Measurements from ENCODE around the gene CSTPP1.
"Not testable (repeated sequence)": the region's sequence is repeated elsewhere in the genome, so short reads cannot be mapped to it uniquely, and the experiment has no call there.

The CSTPP1 gene

DNA sequence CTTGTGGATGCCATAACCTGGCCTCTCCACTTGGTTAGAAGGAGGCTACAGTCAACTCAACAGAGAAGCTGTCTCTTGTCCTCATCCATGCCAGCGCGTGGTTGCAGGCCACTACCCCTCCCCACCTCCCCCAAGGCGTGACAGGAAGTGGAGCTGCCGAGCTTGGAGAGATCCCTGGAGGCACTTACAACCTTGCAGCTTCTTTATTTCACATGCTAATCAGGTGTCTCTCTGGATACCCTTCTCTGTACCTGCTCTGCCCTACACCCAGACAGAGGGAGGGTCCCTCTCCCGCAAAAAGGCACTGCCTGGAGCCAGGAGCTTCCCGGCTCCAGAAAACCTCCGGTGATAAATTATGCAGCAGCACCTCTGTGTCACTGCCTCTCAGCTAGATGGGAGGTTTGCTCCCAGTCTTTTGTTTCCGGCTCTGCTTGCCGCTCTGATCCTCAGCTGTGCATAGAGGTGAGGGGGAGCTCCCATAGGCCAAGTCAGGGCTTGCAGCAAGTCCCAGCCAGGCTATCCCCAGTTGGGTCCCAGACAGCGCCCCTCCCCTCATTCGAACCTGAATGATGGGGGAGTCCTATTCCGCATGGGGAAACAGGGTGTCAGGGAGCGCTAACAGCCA lies 23.9 kb upstream of the CSTPP1 start:
- DNase-seq (ENCODE audit: low read depth): no peak

DNA sequence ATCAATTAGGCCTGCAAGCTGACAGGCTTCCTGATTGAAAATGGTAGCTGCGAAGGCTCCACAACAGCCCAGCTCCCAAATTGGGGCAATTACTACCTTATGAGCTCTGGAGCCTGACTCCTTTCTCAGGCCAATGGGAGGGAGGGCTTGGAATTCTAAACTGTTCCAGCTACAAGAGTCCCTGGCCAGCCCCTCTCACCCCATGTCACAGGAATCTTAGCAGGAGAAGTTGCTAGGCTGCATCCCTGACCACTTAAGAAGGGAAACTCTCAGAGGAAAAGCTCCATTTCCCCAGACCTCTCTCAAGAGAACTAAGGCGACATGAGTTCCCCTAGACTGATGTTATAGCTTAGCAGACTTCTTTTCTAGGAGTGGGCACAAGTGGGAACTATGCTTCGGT lies 23.1 kb upstream of the CSTPP1 start:
- DNase-seq (ENCODE audit: low read depth): no peak

DNA sequence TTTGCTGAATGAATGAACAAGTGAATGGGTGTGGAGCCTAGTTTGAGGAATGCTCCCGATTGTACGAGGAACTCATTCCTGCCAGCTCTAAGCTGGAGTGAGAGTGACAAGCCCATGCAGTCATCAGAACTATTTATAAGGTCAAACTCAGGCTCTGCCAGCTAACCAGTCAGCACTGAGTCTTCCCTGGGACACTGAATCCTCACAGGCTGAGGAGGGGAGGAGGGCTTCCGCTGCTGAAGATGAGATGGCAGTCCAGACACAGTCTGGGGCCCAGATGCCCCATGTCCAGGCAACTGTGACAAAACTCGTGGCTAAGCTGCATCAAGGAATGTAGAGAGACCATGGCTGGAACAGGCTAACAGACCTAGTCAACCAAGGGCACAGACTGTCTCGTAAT lies 22.2 kb upstream of the CSTPP1 start:
- peak; percentile 43 for DNase-seq (ENCODE audit: low read depth)

DNA sequence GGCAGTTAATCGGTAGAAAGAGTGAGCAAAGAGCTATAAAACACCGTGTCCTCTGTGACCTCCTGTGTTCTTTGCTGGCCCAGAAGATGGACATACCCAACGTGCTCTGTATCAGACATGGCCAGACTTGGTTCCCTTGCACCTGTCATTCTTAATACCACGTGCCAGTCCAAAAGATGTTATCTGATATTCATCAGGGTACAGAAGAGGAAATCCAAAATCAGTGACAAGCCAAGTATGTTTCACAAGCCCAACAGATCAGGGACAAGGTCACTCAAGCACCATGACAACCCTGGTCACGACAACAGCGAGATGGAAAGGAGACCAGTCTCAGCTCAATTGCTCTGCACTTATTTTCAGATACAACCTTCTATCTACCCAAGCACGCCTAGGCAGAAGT lies 21.7 kb upstream of the CSTPP1 start:
- no peak for DNase-seq (ENCODE audit: low read depth)

DNA sequence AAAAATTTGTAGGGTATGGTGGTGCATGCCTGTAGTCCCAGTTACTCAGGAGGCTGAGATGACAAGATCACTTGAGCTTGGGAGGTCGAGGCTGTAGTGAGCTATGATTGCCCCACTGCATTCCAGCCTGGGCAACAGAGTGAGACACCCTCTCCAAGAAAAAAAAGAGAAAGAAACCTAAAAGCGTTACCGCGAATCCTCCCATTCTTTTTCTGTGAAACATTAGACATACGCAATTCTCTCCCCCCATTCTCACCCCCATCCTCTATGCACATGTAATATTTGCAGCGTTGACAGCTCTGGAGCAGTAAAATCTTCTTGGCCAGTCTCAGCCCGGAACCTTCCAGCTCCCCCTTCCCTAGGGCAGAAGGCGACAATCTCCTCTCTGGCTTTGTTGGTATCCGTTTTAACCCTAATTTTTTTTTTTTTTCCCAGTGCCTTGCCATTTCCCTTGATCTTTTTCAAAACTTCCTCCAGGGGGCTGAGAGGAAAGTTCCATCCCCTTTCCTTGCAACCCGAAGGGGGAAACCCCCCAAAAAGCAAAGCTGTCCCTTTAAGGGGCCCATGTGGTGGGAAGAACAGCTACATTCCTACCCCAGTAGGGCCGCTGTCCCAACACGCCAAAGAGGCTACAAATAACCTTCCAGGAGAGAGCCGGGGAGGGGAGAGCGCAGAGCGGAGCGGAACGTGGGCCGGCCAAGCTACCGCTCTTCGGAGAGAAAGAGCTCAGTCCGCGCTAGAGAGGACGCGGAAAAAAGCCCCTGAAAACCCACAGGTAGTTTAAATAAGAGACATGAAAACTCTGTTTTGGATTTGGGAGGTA lies 20.1 kb upstream of the CSTPP1 start:
- peak; percentile 56 for DNase-seq (ENCODE audit: low read depth)

DNA sequence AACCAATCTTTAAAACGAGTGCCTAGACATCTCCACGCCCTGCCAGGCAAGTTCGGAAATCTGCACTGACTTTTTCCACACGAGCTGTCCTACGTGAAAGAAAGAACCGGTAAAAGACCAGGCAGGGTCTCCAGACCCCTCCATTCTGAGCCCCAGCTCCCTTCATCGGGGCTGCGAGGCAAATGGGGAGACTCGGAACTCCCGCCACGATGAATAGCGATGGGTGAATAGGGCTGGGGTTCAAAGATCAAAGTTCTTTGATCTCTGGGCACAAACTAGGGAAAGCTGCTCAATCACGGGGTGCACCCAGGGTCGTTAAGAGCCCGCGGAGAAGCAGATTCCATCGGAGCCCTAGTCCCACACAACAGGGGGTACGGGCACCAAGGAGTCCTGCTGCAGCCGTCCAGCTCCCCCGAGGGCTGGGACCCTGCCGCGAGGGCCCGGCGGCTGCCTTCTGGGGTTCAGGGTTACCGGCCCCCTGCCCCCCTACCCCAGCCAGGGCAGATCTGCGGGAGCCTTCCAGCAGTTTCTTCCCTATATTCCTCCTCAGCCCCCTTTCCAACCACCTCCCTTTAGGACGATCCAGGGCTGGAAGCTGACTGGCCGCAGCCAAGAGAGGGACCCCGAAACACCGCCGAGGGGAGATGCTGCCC lies 19.3 kb upstream of the CSTPP1 start:
- no peak for DNase-seq (ENCODE audit: low read depth)

DNA sequence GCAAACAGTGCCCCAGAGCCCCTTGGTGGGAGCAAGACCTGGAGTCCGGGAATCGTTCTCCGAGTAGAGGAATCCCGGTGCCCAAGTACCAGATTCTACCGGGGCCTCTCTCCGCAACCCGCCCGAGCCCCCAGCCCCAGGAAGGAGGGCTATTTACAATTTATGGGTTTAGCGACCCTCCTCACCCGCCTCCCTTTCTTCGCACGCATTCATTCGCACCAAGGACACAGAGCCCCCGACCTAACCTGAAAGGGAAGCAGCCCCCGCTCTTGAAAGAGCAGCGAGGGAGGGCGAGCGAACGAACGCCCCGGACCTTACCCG lies 18.8 kb upstream of the CSTPP1 start:
- DNase-seq (ENCODE audit: low read depth): no peak

DNA sequence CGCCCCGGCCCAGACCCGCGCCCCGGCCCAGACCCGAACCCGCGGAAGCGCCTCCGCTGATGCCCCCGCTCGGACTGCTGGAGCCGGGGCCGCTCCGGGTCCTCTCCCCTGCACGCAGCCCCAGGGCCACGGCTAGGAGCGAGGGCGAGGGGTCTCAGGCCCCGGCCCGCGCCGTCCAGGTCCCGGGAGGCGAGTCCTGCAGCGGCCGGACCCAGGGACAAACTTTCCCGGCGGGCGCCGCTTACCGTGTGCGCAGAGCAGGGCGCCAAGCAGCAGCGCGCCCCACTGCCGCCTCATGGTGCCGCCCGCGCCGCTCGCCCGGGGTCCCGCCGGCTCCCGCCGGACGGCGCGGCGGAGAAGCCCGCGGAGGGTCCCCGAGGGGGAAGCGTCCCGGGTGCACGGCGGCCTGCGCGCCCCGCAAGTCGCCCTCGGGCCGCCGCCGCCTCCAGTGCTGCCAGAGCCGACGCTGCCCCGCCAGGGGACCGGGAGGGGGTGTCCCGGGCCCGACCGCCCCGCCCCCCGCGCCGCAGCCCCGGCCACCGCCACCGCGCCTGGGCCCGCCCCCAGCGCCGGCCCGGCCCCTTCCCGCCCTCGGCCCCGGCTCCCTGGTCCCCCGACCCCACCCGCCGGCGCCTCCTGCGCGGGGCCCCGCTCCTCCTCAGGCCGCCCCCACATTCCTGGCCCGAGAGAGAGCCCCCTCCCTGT lies 18.3 kb upstream of the CSTPP1 start, which contains the start of gene LRP4:
Gene LRP4, minus strand, starts transcription at position 468 of the 705 bp plus-strand sequence. Its CDS starts 171 bp downstream, at position 297.
- no peak for DNase-seq (ENCODE audit: low read depth)

DNA sequence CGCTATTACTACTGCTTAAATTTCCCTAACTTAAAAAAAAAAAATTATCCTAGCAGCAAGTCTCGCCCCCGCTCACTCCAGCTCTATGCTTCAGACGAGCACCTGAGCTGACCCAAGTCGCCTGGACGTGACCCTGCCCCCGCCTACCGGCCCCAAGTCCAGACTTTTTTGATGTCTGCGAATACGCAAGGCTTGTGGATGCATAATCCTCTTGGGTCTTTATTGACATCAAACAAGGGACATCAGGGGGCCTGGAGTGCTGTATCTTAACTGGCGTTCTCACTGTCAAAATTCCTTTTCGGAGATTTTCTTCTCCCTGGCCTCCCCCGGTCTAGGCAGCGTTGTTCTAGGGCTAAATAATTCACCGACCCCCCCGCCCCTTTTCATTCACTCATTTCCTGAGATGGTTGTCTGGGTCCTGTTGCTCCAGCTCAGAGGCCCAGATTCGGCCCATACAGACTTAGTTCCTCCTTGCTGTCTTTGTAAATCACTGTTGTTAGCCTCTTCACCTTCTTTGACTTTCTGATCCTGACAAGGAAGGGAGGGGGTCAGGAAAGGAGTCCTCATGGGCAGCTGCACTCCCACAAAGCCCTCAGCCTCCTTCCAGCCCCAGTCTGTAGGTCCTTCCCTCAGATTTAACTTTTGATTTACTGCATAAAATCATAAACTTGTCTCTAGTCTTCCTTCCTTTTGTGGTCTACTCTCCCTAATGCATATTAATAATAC lies 17.6 kb upstream of the CSTPP1 start:
- no peak for DNase-seq (ENCODE audit: low read depth)

DNA sequence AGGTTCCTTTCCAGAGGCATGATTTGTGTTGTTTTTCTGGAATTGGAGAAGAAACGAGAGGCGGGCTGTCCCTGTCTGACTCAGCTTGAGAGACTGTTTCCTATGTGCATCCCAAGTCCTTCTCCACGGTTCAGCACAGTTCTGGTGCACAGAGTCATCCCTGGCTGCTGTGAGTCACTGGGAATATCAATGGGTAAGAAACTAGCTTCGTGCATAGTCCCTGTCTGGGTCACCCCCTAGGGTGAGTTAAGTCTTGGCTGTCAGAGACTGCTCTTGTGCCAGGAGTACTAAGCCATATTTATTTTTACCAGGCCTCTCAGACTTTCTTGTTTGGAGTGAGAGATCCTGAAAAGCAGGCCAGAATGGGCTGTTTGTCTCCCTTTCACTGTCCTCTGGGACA lies 15.8 kb upstream of the CSTPP1 start:
- DNase-seq (ENCODE audit: low read depth): peak; percentile 96

DNA sequence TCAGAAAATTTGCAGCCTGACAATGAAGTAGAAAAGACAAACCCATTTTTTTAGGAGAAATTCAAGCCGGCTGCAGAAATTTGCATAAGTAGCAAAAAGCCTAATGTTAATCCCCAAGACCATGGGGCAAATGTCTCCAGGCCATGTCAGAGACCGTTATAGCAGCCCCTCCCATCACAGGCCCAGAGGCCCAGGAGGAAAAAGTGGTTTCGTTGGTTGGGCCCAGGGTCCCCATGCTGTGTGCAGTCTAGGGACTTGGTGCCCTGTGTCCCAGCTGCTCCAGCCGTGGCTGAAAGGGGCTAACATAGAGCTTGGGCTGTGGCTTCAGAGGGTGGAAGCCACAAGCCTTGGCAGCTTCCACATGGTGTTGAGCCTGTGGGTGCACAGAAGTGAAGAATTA lies 8.6 kb upstream of the CSTPP1 start:
- not testable (repeated sequence) for DNase-seq (ENCODE audit: low read depth)

DNA sequence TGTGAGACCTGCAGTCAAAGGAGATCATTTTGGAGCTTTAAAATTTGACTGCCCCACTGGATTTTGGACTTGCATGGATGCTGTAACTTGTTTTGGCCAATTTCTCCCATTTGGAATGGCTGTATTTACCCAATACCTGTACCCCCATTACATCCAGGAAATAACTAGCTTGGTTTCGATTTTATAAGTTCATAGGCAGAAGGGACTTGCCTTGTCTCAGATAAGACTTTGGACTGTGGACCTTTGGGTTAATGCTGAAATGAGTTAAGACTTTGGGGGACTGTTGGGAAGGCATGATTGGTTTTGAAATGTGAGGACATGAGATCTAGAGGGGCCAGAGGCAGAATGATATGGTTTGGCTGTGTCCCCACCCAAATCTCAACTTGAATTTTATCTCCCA lies 7.9 kb upstream of the CSTPP1 start:
- DNase-seq (ENCODE audit: low read depth): not testable (repeated sequence)

DNA sequence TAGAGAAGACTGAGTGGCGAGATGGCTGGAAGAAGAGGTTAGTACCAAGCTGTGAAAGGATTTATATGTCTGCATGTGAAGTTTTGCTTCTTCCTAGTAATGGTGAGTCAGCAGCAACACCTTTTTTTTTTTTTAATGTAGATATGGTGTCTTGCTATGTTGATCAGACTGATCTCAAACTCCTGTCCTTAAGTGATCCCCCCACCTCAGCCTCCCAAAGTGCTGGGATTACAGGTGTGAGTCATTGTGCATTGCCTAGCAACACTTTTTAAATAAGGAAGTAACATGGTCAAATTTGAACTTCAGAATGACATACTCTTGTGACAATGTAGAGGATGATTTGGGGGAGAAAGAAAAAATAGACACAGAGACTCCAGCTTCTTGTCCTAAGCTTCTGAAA lies 6.5 kb upstream of the CSTPP1 start:
- DNase-seq (ENCODE audit: low read depth): no peak

DNA sequence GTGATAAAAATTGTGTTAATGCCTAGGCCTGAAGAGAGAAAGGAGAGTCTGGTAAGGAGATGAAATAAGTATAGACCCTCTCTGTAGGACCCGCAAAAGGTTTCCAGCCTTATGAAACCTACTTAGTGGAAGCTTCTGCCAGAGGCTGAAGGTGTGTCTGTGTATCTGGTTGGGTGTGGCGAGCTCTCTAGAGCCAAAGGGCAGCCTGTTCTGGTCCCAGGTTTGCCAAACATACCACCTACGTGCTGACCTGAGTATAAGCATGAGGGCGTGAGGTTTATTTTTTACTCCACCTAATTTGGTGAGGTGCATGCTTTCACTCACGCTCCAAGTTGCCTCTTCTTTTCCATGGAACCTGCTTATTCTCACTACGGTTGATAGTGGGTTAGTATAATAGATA lies 5.6 kb downstream of the CSTPP1 start:
- DNase-seq (ENCODE audit: low read depth): no peak

DNA sequence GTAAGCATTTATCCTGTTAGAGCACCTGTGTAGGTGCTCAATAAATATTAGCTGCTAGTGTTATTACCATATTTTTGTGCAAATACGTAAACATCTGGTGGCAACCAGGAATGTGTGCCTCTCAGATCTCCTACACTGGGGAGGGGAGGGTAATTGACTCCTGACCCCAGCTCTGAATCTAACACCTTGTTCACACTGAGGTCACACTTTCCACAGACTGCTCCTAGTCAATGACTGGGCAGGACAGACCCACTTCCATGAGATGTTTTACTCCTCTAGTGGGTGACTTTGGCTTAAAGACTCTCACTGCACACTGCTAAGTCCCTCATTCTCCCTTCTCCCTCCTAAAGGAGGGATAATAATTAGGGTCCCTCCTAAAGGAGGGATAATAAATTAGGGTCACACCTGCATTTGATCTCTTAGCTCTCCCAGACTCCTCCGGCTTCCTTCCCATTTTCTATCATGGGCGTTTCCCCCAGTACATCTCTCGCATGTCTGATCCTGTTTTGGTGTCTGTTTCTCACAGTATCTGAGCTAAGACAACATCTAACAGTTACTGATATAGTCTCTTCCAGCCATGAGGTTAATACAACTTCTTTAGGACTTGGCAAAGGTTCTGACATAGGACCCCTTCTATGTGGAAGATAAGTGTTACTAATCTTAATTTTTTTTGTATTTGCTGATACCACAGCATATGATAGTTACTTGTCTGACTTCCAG lies 8.0 kb downstream of the CSTPP1 start:
- no peak for DNase-seq (ENCODE audit: low read depth)

DNA sequence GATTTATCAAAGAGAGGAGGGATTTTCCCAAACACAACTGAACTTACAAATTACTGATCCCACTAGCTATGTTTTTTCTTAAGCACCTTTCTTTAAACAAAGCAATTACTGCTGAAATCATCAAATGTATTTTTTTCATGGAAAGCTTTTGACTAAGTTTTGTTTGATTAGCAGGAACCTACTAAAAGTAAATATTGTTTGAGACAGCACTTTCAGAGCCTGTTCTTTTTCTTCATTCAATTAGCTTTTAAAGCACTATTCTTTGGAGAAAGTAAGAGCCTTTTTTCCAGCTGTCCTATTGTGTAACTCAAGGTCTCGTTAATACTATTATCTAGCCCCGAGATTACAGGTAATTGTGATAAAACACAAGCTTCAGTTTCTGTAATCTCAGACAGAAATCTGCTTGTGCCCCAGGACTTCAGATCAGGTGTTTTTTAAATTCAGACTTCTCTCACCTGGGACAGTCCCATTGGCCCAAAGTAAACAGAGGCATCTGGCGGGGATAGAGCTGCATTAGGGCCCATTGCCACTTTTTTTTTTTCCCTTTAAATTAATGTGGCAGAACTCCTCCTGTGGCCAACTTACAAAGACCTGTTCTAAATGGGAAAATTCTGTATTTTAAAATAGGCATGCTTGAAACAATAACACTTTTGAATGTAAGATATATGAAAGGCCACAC lies 11.0 kb downstream of the CSTPP1 start:
- DNase-seq (ENCODE audit: low read depth): no peak

DNA sequence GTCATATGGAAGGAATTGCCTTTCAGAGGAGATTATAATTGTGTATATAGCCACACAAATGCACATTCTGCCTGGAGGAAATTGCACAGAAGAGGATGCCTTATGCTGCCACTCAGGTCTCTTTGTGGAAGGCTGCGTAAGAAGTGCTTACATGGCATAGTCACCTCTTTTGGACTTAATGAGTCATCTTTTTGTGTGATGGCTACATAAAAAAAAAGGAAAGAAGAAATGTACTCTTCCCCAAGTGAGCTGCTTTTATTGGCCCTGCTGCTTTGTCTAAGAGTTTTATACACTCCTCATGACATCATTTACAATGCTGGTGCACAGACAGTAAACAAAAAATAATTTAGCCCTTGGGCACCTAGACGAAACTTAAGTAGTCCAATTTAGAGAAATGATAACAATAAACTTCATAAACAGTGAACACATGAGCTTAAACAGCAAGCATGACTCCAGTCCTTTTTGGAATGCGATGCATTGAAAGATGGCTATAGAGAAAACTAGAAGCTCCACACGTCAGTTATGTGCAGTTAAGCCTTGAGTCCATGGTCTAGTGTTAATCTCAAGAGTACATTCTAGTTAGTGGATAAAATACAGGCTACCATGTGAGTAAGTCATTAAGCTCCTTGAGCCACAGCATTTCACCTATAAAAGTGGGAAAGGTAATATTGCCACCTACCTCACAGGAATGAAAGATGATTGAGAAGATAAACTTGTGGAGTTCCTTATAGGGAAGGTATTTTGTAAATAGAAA lies 12.0 kb downstream of the CSTPP1 start:
- DNase-seq (ENCODE audit: low read depth): peak; percentile 56

DNA sequence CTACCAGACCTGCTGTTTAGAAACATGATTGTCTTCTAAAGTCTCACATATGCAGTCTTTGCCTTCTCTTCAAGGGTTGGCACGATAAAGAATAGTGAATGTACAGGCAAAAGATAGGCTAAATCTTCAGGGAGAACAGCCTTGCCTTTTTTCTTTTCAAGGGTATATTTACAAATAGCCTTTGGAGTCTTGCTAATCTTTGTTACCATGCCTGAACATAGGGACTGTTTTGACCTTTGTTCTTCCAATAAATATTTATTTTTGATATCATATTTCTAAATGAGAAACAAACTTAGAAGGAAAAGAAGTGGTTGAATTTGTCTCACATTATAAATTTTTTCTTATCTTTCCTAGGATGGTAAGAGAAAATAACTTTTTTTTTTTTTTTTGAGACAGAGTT lies 12.7 kb downstream of the CSTPP1 start:
- no peak for DNase-seq (ENCODE audit: low read depth)

DNA sequence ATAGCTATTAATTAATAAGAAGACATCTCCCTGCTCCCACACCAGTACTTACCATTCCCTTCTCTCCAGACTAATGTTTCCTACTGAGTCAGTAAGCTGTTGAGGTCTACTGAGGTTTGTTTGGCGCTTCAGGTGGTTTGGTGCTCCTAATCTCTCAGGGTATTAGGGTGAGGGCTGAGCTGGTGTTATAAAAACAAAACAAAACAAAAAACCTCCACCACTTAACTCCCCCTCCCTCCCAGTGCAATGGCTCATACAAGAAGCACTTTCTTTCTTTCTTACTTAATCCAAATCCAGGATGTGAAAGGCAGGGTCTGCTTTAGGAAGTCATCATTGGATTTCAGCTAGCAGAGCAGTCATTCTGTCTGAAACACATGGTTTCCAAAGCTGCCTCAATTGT lies 15.3 kb downstream of the CSTPP1 start:
- no peak for DNase-seq (ENCODE audit: low read depth)

DNA sequence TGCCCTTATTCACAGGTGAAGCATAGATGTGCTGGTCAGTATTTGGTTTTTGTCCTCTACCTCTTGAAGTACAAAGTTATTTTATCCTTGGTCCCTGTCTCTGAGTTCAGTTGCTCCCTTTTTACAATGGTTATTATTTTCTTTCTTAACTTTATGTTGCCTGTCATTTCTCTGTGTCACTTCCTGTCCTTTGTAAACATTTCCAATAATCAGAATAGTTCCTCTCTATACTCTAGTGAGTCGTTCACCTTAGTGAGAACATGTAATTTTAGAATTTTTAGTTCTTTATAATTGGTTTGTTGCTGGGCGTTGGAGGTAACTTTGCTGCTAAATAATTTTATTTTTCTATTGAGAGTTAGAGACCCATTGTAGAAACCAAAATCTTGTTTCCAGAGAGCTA lies 16.0 kb downstream of the CSTPP1 start:
- DNase-seq (ENCODE audit: low read depth): no peak

Measured in fibroblast of gingiva (primary cell).